GM19238 (cell line): Measurements from ENCODE around the gene CAPN11.
"Not testable (repeated sequence)": the region's sequence is repeated elsewhere in the genome, so short reads cannot be mapped to it uniquely, and the experiment has no call there.

Experiments used
- DNase-seq: peaks from one replicate; pipeline ENCODE4 v3.0.0; 2011; ENCODE audit warnings: low spot score; ENCODE audit not compliant: insufficient read length

The CAPN11 gene

GRCh38 chr6:44227148-44227793 lies 68.7 kb downstream of the CAPN11 start:
- DNase-seq: no peak

- DNase-seq: no peak
Observed at GRCh38 chr6:44228031-44228430, 69.4 kb downstream of the CAPN11 start.

DNA sequence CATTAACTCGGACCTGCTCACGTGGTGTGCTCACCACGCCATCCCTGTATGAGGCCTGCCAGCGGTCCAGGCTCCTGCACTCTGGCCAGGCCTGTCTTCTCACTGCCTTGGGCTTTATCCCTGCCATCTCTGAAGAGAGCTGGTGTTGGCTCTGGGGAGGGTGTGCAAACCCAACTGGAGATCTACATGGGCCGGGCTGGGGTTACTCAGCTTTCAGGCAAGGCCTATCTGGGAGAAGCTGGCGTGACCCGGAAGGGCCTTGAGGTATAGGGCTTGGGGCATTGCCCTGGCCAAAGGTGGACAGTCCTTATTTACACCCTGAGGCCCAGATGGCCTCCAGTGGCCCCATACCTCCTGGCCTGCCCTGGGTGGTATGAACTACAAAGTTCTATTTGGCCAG lies 69.8 kb downstream of the CAPN11 start:
- no peak for DNase-seq

- DNase-seq: no peak
Observed at GRCh38 chr6:44228836-44229235, 70.2 kb downstream of the CAPN11 start.

GRCh38 chr6:44229376-44230033 lies 70.9 kb downstream of the CAPN11 start:
- DNase-seq: no peak

DNA sequence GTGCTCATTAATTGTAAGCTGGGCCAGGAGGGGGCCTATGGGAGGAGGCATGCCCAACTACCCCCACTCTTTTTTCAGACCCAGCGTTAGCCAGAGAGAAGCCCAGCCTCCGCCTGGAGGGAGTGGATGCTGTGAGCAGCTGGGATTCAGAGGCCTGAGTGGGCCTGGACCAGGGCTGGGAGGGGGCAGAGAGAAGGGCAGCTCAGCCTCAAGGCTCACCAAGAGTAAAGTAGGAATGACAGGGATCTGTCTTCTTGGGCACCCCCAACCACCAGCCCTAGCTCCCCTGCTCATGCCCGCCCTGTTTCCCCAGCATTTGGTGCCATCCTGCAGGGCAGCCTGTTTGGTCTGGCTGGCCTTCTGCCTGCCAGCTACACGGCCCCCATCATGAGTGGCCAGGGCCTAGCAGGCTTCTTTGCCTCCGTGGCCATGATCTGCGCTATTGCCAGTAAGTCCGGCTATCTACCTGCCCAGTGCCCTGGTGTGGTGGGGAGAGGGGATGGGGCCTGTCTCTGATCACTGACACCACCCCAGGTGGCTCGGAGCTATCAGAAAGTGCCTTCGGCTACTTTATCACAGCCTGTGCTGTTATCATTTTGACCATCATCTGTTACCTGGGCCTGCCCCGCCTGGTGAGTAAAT lies 71.5 kb downstream of the CAPN11 start:
- DNase-seq: no peak

GRCh38 chr6:44231426-44231825 lies 72.8 kb downstream of the CAPN11 start:
- DNase-seq: not testable (repeated sequence)

GRCh38 chr6:44232676-44233566 lies 74.3 kb downstream of the CAPN11 start:
- DNase-seq: no peak

DNA sequence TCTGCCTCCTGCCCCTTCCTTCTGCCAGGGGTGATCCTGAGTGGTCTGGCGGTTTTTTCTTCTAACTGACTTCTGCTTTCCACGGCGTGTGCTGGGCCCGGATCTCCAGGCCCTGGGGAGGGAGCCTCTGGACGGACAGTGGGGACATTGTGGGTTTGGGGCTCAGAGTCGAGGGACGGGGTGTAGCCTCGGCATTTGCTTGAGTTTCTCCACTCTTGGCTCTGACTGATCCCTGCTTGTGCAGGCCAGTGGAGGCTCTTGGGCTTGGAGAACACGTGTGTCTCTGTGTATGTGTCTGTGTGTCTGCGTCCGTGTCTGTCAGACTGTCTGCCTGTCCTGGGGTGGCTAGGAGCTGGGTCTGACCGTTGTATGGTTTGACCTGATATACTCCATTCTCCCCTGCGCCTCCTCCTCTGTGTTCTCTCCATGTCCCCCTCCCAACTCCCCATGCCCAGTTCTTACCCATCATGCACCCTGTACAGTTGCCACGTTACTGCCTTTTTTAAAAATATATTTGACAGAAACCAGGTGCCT lies 75.0 kb downstream of the CAPN11 start:
- no peak for DNase-seq
